HG03025 (cell line): Measurements from ENCODE around the gene WDR48.
A peak's percentile ranks its signal among the peaks of the same experiment; 100 is the strongest.

Source experiments
- ATAC-seq: cut with Tn5 transposase; IDR thresholded peaks from one replicate; pipeline ENCODE4 v1.9.1; 2021; ENCODE audit warnings: mild to moderate bottlenecking, moderate library complexity; ENCODE audit not compliant: unreplicated experiment, low FRiP score

WDR48 gene

DNA sequence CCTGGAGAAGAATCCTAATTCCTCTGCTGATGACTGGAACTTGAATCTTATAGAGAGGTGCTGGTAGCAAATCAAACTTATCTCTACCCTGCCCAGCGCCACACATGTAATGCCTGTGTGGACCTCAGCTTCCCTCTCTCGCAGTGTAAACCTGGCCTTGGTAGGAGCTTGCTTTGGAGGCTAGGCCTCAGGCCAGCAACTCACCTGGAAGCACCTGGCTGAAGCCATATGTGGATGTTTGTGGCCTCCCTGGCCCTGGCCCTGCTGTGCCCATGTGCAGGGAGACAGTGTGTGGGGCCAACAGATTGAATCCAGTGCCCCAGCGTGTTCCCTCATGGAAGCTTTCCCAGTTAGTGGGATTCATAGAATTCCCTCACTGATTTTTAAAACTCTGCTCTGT, 64.1 kb downstream of the WDR48 start:
- no peak for ATAC-seq

DNA sequence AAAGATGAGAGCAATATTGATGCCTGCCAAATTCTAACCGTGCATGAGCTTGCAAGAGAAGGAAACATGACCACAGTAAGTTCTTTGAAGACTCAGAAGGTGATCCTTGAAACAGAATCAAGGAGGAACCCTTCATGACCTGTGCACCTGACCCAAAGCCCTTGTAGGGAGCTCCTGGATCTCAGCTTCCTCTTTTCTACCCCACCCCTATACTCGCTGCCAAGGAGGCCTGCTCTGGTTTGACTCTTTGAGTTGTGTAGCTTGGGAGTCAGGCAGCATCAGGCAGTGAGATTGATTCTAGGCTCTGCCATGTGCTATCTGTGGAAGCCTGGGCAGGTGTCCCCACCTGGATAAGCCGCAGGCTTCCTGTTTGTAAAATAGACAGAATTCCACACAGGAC, 66.3 kb downstream of the WDR48 start:
- ATAC-seq, result no peak

GRCh38 chr3:39118931-39119660, 67.3 kb downstream of the WDR48 start:
- no peak for ATAC-seq

GRCh38 chr3:39121621-39122020, 69.8 kb downstream of the WDR48 start:
- no peak for ATAC-seq

GRCh38 chr3:39122813-39123212, 71.0 kb downstream of the WDR48 start:
- peak; percentile 69 for ATAC-seq

- ATAC-seq, result no peak
Measured at GRCh38 chr3:39124876-39125840, 73.3 kb downstream of the WDR48 start.

GRCh38 chr3:39125841-39126500, 74.2 kb downstream of the WDR48 start:
- ATAC-seq, result no peak

- no peak for ATAC-seq
Measured at GRCh38 chr3:39126532-39127071, 74.8 kb downstream of the WDR48 start.

DNA sequence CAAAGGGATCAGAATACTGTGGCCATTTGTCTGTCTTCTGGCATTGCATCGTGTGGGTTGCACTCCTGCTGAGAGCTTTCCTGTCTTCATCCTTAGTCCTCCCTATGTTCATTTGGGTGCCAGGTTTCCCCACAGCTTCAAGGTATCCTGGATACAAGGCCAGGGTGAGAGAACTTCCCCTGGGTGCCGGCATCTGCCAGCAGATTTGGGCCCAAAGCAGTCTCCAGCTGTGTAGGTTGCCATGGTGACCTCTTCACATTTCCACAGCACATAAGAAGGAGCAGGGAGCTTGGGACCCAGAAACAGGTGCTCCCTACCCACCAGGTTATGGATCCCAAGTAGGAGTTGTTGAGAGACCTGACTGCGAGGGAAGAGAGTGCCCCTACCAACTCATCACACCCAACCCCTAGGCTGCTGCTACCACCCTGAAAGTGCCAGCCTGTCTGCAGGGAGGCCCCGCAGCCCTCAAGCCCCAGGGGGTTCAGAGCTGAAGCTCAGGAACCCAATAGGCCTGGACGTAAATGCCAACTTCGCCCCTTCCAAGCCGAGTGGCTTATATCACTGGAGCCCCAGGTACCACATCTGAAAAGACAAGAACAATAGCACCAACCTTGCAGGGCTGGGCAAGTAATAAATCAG, 75.6 kb downstream of the WDR48 start:
- no peak for ATAC-seq

- no peak for ATAC-seq
Measured at GRCh38 chr3:39127908-39128304, 76.1 kb downstream of the WDR48 start.

DNA sequence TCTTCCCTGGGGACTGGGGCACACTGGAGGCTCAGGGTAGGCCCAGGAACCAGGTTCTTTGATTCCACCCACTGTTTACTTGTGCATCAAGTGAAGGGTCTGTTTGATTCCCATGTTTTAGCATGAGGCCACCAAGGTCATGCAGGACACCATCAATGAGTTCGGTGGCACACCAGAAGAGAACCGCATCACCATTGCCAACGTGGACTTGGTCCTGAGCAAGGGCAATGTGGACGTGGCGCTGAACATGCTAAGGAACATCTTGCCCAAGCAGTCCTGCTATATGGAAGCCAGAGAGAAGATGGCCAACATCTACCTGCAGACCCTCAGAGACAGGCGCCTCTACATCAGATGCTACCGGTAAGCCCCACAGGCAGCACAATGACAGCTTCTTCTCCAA, 77.1 kb downstream of the WDR48 start:
- ATAC-seq, result no peak

DNA sequence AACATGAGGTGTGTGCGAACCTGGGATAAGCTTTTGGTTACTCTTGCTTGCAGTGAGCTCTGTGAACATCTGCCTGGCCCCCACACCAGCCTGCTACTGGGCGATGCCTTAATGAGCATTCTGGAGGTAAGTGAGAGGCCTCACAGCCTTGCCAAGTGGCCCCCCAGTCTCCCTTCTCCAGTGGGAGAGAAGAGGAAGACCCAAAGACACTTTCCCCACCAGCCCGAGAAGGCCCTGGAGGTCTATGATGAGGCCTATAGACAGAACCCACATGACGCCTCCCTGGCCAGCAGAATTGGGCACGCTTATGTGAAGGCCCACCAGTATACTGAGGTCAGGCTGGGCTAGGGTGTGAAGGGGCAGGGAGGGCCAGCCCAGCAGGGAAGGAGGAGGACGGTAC, 78.2 kb downstream of the WDR48 start:
- no peak for ATAC-seq

DNA sequence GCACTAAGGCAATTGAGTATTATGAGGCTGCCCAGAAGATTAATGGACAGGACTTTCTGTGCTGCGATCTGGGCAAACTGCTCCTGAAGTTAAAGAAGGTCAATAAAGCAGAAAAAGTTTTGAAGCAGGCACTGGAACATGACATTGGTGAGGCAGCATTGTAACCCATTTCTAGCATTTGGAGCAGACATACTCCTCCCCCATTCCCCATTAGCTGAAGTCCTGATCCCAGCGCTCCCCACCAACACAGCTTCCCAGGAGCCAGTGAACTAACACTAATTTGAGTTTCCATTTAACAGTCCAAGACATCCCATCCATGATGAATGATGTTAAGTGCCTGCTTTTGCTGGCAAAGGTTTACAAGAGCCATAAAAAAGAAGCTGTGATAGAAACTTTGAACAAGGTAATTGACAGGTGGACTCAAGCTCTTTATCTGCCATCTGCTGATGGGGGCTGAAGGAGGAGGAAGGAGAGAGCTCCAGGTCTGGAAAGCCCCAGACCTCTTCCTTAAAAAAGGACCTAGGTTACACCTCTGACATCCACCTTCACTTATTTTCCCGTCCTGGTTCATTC, 79.0 kb downstream of the WDR48 start:
- ATAC-seq, result no peak

DNA sequence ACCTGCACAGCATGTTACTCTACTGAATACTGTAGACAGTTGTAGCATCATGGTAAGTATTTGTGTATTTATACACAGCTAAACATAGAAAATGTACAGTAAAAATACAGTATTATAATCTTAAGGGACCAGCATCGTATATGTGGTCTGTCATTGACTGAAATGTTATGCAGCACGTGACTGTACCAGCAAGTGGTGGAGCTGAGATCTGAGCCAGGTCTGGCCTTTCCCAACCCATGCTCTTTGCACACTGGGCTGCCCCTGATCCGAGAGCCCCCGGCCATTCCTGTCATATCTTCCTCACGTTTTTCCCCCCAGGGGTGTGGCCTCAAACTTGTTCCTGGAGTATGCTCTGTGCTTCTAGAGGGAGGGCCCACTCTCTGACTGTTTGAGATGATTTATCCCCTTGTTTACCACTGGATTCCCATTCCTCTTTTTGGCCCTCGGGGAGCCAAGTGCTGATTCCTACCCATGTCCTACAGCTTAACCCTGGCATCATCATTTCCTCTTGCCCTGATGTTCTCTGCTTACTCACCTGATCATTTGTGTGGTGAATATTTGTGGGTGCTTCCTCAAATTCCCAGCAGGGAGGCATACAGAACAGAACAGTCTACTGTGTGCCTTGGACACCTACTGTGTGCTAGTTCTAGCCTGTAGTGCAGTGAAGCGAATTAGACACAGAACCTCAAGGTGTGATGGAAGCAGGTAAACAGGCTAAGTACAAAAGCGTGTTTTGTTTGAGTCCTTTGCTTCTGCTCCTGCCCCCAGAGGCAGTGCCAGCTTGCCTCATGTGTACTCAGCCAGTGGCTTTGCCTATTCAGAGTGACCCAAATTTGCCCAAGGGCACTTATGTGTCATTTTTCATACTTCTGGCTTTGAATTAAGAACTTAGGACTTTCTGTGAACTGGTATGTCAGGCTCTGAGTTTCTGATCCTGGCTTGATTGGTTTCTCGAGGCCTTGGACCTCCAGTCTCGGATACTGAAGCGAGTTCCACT, 80.6 kb downstream of the WDR48 start:
- ATAC-seq, result no peak

GRCh38 chr3:39133093-39133490, 81.3 kb downstream of the WDR48 start:
- no peak for ATAC-seq

GRCh38 chr3:39133822-39134221, 82.0 kb downstream of the WDR48 start:
- ATAC-seq, result no peak

DNA sequence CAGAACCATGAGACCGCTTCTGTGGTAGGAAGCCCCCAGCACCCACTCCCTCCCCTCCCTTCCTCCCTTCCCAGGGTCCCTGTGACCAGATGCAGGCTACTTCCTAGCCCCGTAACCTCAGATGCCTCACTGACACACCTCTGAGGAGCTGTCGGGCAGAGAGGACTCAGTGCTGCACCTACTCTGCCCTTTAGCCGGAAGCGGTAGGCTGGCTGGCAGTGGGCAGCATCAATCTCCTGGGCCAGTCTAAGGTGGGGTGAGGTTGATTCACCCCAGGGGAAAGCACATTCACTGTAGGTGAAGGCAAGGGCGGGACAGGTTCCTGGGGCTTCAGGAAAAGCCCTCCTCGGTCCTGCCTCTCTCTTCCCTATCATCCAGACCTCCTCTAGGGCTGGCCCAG, 82.5 kb downstream of the WDR48 start:
- no peak for ATAC-seq

GRCh38 chr3:39135170-39135805, 83.5 kb downstream of the WDR48 start:
- ATAC-seq, result no peak
